ENCODE measurements around the gene FST. TPM values are rescaled to one million over a fixed set of nuclear protein-coding genes. Genes with fewer than 3 reads are reported as not detected.

Gene FST
- total and polyA plus RNA-seq, 2 of the 13 experiments (the other 11 are each of a cell fraction or from before 2014, with no cell fraction given) = 38.6 to 136 TPM

- peak; percentile 32; the same call in 1 of the 2 replicates for TF ChIP-seq CTCF (CRISPR knock-in tag; IDR thresholded peaks at IDR 0.05)
- TF ChIP-seq ZNF12 (CRISPR knock-in tag; IDR thresholded peaks at IDR 0.05) = peak; percentile 15; the same call in 1 of the 2 replicates
- no peak for TF ChIP-seq ZNF790 (CRISPR knock-in tag; IDR thresholded peaks at IDR 0.05; ENCODE audit: borderline replicate concordance)
- TF ChIP-seq YEATS2 (CRISPR knock-in tag; IDR thresholded peaks at IDR 0.05; ENCODE audit: borderline replicate concordance) = no peak
- TF ChIP-seq ZFP41 (CRISPR knock-in tag; IDR thresholded peaks at IDR 0.05; ENCODE audit: borderline replicate concordance) = no peak
- TF ChIP-seq ZNF292 (CRISPR knock-in tag; IDR thresholded peaks at IDR 0.05; ENCODE audit: borderline replicate concordance, low read depth) = peak; percentile 87; the same call in 1 of the 2 replicates
- no peak for TF ChIP-seq ZNF784 (CRISPR knock-in tag; IDR thresholded peaks at IDR 0.05; ENCODE audit: borderline replicate concordance)
- TF ChIP-seq ZNF773 (CRISPR knock-in tag; IDR thresholded peaks at IDR 0.05; ENCODE audit: borderline replicate concordance) = no peak
- TF ChIP-seq HOXA7 (CRISPR knock-in tag; IDR thresholded peaks at IDR 0.05) = no peak
- TF ChIP-seq ATM (IDR thresholded peaks at IDR 0.05; ENCODE audit: borderline replicate concordance) = no peak
- TF ChIP-seq KDM1A (CRISPR knock-in tag; IDR thresholded peaks at IDR 0.05) = 0 out of 2 replicates have a peak, but pooled peaks have one; percentile 42
- no peak for TF ChIP-seq ZNF879 (CRISPR knock-in tag; IDR thresholded peaks at IDR 0.05)
- 0 out of 2 replicates have a peak, but pooled peaks have one; percentile 27 for TF ChIP-seq PRDM10 (CRISPR knock-in tag; IDR thresholded peaks at IDR 0.05; ENCODE audit: low read depth)
- no peak for TF ChIP-seq NFRKB (IDR thresholded peaks at IDR 0.05)
- no peak for TF ChIP-seq IRF1 (CRISPR knock-in tag; IDR thresholded peaks at IDR 0.05; ENCODE audit: low read depth)
- TF ChIP-seq FUBP1 (CRISPR knock-in tag; IDR thresholded peaks at IDR 0.05; ENCODE audit: borderline replicate concordance) = no peak
- no peak for TF ChIP-seq MYC (CRISPR knock-in tag; IDR thresholded peaks at IDR 0.05; ENCODE audit: borderline replicate concordance)
- TF ChIP-seq HDAC1 (CRISPR knock-in tag; IDR thresholded peaks at IDR 0.05) = peak; percentile 65
- TF ChIP-seq ATF1 (CRISPR knock-in tag; IDR thresholded peaks at IDR 0.05) = no peak
- TF ChIP-seq PITX1 (CRISPR knock-in tag; IDR thresholded peaks at IDR 0.05) = peak; percentile 60; the same call in 1 of the 2 replicates
- no peak for TF ChIP-seq HNRNPLL (IDR thresholded peaks at IDR 0.05; ENCODE audit: low read depth, low read length, poor library complexity, severe bottlenecking)
- no peak for TF ChIP-seq ZNF678 (CRISPR knock-in tag; IDR thresholded peaks at IDR 0.05)
These were observed 15.7 kb upstream of the FST start (continued) for GRCh38 chr5:53464722-53465121.

Measured in HepG2 (cell line).